ENCODE results near the gene IQSEC2.

The IQSEC2 gene

DNA sequence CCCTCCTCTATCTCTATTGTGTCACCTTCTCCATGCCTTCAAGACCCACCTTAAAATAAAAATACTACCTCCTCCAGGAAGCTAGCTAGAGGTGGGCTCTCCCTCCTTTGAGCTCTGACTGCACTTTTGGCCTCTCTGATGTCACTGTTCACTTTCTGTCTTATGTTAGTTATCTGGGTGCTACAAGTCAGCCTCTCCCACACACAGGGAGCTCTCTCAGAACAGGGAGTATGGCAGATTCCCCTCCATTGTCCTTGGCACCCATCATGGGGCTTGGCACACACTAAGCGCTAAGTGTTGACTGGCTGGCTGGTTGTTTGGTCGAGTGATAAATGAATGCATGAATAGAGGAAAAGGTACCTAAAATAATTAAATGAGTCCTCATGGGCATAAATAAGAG, 35.2 kb downstream of the IQSEC2 start (continued):
- TF ChIP-seq ZNF510 (tag by site-specific recombination; IDR thresholded peaks at IDR 0.05; ENCODE audit: insufficient replicate concordance) (no peak), OVOL3 (tag by site-specific recombination; IDR thresholded peaks at IDR 0.05) (no peak), ZNF423 (tag by site-specific recombination; IDR thresholded peaks at IDR 0.05) (no peak), ZBTB21 (tag by site-specific recombination; IDR thresholded peaks at IDR 0.05) (no peak), ZNF660 (tag by site-specific recombination; IDR thresholded peaks at IDR 0.05) (no peak)

GRCh38 chrX:53244610-53245009, 36.8 kb downstream of the IQSEC2 start:
- H3K4me1 ChIP-seq (ENCODE audit: control insufficient read depth, insufficient read depth, low read length): no peaks in the 10 kb centered on the region
- no peak overlapping the region for H3K4me3 ChIP-seq (ENCODE audit: low read depth, low read length)
- H3K36me3 ChIP-seq (ENCODE audit: control insufficient read depth in 2 of 2, insufficient read depth in 1 of 2, low read length in 2 of 2): peaks cover 3 to 46% of the 10 kb centered on the region in 2 experiments; a peak in 2 of 3 replicates
- H3K9me3 ChIP-seq (ENCODE audit: control insufficient read depth, insufficient read depth, low read depth, low read length): no peaks in the 10 kb centered on the region
- H3K27ac ChIP-seq (ENCODE audit: extremely low read depth, low read depth, low read length): no peak overlapping the region
- TF ChIP-seq PRDM1 (tag by site-specific recombination; IDR thresholded peaks at IDR 0.05) (no peak), WT1 (tag by site-specific recombination; IDR thresholded peaks at IDR 0.05) (no peak), ZNF394 (tag by site-specific recombination; IDR thresholded peaks at IDR 0.05; ENCODE audit: borderline replicate concordance) (no peak), ZNF580 (tag by site-specific recombination; IDR thresholded peaks at IDR 0.05) (no peak), HOXA7 (CRISPR knock-in tag; IDR thresholded peaks at IDR 0.05; ENCODE audit: borderline replicate concordance) (no peak), ZNF112 (tag by site-specific recombination; IDR thresholded peaks at IDR 0.05) (no peak), ZNF23 (tag by site-specific recombination; IDR thresholded peaks at IDR 0.05; ENCODE audit: borderline replicate concordance) (no peak)
- TF ChIP-seq, protein P1, sequence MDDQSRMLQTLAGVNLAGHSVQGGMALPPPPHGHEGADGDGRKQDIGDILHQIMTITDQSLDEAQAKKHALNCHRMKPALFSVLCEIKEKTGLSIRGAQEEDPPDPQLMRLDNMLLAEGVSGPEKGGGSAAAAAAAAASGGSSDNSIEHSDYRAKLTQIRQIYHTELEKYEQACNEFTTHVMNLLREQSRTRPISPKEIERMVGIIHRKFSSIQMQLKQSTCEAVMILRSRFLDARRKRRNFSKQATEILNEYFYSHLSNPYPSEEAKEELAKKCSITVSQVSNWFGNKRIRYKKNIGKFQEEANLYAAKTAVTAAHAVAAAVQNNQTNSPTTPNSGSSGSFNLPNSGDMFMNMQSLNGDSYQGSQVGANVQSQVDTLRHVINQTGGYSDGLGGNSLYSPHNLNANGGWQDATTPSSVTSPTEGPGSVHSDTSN (CRISPR knock-in tag; IDR thresholded peaks at IDR 0.05): no peak
- TF ChIP-seq, protein P2, sequence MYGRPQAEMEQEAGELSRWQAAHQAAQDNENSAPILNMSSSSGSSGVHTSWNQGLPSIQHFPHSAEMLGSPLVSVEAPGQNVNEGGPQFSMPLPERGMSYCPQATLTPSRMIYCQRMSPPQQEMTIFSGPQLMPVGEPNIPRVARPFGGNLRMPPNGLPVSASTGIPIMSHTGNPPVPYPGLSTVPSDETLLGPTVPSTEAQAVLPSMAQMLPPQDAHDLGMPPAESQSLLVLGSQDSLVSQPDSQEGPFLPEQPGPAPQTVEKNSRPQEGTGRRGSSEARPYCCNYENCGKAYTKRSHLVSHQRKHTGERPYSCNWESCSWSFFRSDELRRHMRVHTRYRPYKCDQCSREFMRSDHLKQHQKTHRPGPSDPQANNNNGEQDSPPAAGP (tag by site-specific recombination; IDR thresholded peaks at IDR 0.05): no peak
- CTCF ChIA-PET: interaction anchor here (0.7 to 2.1 kb wide), 17 partner anchors 8 to 201 kb away, joined by 3 to 13 read pairs (median 5); no protein-coding TSS in a partner anchor
- POLR2A ChIA-PET: no interaction called here

DNA sequence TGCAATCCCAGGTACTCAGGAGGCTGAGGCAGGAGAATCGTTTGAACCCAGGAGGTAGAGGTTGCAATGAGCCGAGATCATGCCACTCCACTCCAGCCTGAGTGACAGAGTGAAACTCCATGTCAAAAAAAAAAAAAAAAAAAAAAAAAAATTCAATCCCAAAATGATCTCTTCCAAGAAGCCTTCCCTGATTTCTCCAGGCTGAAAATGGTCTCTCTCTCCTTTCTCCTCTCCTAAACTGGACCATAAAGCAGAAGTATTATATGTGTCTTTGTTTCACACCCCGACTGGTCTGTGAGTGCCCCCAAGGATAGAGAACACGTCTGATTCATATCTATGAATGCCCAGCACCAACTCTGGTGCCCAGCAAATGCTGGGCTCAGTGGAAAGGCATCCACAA, 39.1 kb downstream of the IQSEC2 start:
- Histone ChIP-seq H3K27ac (ENCODE audit: extremely low read depth, low read depth, low read length) (no peak overlapping the region), H3K36me3 (ENCODE audit: control insufficient read depth in 2 of 2, insufficient read depth in 1 of 2, low read length in 2 of 2) (peaks cover 3 to 46% of the 10 kb centered on the region in 2 experiments; a peak in 2 of 3 replicates), H3K9me3 (ENCODE audit: control insufficient read depth, insufficient read depth, low read depth, low read length) (no peaks in the 10 kb centered on the region), H3K4me1 (ENCODE audit: control insufficient read depth, insufficient read depth, low read length) (no peaks in the 10 kb centered on the region), H3K4me3 (ENCODE audit: low read depth, low read length) (no peak overlapping the region)
- ChIA-PET POLR2A (interaction anchor here (1.4 kb wide), 1 partner anchor 17 kb away, joined by 7 read pairs; the partner anchor contains the start of gene KDM5C), CTCF (interaction anchor here (0.6 to 0.7 kb wide), 3 partner anchors 8 to 206 kb away, joined by 3 read pairs; no protein-coding TSS in a partner anchor)
- TF ChIP-seq ZNF138 (tag by site-specific recombination; IDR thresholded peaks at IDR 0.05; ENCODE audit: borderline replicate concordance): no peak

DNA sequence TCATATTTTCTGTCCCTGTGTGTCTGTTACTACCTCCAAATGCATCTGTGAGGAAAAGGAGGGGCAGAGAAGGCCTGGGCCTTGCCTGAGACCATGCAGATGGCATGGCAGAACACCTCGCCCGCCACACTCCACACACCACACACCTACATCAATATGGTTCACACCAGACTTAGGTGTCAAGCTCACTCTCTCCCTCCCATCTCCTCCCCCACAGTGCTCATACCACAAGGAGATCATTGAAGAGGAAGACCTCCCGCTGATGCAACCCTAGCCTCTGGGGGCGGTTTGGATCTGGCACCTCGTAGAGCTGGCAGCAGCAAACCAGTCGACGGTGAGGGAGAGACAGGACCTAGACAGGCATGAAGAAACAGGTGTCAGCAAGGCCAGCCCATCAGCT, 39.8 kb downstream of the IQSEC2 start:
- POLR2A ChIA-PET: interaction anchor here (1.4 kb wide), 1 partner anchor 16 kb away, joined by 7 read pairs; the partner anchor contains the start of gene KDM5C
- H3K36me3 ChIP-seq (ENCODE audit: control insufficient read depth in 2 of 2, insufficient read depth in 1 of 2, low read length in 2 of 2): peaks cover 3 to 41% of the 10 kb centered on the region in 2 experiments; a peak in 2 of 3 replicates

More for the DNA sequence above, 39.8 kb downstream of the IQSEC2 start:
- Histone ChIP-seq H3K4me1 (ENCODE audit: control insufficient read depth, insufficient read depth, low read length) (no peaks in the 10 kb centered on the region), H3K9me3 (ENCODE audit: control insufficient read depth, insufficient read depth, low read depth, low read length) (no peaks in the 10 kb centered on the region), H3K4me3 (ENCODE audit: low read depth, low read length) (no peak overlapping the region), H3K27ac (ENCODE audit: extremely low read depth, low read depth, low read length) (no peak overlapping the region)
- CTCF ChIA-PET: interaction anchor here (0.6 to 5.3 kb wide), 2 partner anchors 15 to 43 kb away, joined by 3 to 44 read pairs; partner anchors contain the start of gene KDM5C
- TF ChIP-seq BCL11A (tag by site-specific recombination; IDR thresholded peaks at IDR 0.05; ENCODE audit: low read depth): no peak
- TF ChIP-seq EGR2 (tag by site-specific recombination; IDR thresholded peaks at IDR 0.05; ENCODE audit: low read depth): peak; percentile 91
- peak; percentile 74 for TF ChIP-seq GLIS1 (tag by site-specific recombination; IDR thresholded peaks at IDR 0.05)
- TF ChIP-seq ZFHX2 (tag by site-specific recombination; conservative IDR thresholded peaks at IDR 0.05): peak; percentile 64
